BE2C (cell line): ENCODE data around the gene LILRA5.

Source experiments
- DNase-seq: peaks from one replicate; pipeline ENCODE4 v3.0.0-alpha.2; 2020
- H3K27me3 ChIP-seq: fragments of 250-450 bp; sonication (Bioruptor Pico); 2 replicates; pipeline ENCODE4 v1.5.1; 2020; ENCODE audit warnings: mild to moderate bottlenecking
- H3K36me3 ChIP-seq: fragments of 250-450 bp; sonication (Bioruptor Pico); 2 replicates; pipeline ENCODE4 v1.5.1; 2020; ENCODE audit warnings: mild to moderate bottlenecking
- H3K4me1 ChIP-seq: fragments of 250-450 bp; sonication (Bioruptor Pico); 2 replicates; pipeline ENCODE4 v1.5.1; 2020
- H3K4me3 ChIP-seq: 2 replicates; pipeline ENCODE4 v1.5.1; 2011; ENCODE audit warnings: low read depth, low read length
- H3K9me3 ChIP-seq: fragments of 250-450 bp; sonication (Bioruptor Pico); 2 replicates; pipeline ENCODE4 v1.5.1; 2020
- TF ChIP-seq, protein P1 (sequence below): IDR thresholded peaks from 2 replicates; pipeline ENCODE4 v1.5.1; 2012; ENCODE audit warnings: mild to moderate bottlenecking, low read depth, low read length

Gene LILRA5

DNA sequence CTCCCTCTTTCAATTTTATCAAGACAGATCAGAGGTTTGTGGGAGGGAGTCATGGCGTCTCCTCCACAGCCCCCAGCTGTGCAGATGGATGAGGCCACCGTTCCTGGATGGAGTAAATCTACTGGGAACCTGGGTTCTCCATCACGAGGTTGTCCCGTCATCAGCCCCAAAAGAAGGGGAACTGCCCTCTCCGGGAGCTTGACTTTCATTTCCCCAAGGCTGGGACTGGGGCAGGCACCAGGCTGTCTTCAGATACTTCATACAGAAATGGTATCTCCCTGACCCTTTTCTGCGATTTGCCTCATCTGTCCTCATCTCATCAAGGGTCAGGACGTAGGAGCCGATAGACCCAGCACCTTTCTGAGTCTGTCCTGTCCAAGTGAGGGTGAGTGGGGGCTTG, 41.9 kb downstream of the LILRA5 start:
- Histone ChIP-seq H3K9me3 (no peaks in the 10 kb centered on the region), H3K4me3 (no peak overlapping the region), H3K36me3 (no peaks in the 10 kb centered on the region), H3K4me1 (no peaks in the 10 kb centered on the region), H3K27me3 (peaks cover 32% of the 10 kb centered on the region)
- no peak for DNase-seq
- TF ChIP-seq, protein P1, sequence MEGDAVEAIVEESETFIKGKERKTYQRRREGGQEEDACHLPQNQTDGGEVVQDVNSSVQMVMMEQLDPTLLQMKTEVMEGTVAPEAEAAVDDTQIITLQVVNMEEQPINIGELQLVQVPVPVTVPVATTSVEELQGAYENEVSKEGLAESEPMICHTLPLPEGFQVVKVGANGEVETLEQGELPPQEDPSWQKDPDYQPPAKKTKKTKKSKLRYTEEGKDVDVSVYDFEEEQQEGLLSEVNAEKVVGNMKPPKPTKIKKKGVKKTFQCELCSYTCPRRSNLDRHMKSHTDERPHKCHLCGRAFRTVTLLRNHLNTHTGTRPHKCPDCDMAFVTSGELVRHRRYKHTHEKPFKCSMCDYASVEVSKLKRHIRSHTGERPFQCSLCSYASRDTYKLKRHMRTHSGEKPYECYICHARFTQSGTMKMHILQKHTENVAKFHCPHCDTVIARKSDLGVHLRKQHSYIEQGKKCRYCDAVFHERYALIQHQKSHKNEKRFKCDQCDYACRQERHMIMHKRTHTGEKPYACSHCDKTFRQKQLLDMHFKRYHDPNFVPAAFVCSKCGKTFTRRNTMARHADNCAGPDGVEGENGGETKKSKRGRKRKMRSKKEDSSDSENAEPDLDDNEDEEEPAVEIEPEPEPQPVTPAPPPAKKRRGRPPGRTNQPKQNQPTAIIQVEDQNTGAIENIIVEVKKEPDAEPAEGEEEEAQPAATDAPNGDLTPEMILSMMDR = no peak

DNA sequence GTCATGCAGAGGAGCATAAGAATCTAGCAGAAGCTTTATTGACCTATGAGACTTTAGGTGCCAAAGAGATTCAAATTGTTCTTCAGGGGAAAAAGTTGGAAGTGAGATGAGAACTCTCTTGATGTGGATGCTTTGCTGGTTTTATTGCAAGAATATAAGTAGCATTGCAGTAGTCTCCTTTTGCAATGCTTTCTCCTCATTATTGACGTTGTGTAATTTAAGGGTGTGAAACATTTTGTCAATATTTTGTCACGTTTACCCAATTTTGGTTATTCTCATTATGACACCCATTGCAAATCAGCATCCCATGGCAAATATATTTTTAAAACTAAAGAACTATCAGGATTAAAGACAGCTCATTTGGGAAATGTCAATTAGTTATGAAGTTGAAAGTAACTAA, 44.0 kb downstream of the LILRA5 start:
- TF ChIP-seq, protein P1 = no peak
- Histone ChIP-seq H3K9me3 (no peaks in the 10 kb centered on the region), H3K4me3 (no peak overlapping the region), H3K36me3 (no peaks in the 10 kb centered on the region), H3K4me1 (no peaks in the 10 kb centered on the region), H3K27me3 (peaks cover 27% of the 10 kb centered on the region)
- DNase-seq = no peak

DNA sequence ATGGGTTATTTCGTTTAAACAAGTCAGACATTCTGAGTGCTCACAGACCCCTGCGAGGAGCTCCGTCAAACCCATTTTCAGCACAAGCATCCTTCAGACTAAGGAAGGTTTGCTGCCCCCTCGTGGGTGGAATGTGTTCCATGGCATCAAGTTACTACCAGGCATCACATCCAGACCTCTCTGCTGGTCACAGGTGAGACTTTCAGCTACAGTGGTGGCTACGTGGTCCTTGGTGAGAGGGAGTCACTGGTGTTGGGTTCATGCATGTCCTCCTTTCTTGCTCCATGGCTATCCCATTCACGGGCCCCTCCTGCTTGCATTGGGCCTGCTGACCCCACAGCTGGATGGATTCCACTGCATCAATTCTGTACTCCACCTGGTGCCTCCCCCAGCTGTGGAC, 46.8 kb downstream of the LILRA5 start:
- Histone ChIP-seq H3K36me3 (no peaks in the 10 kb centered on the region), H3K27me3 (peaks cover 23% of the 10 kb centered on the region), H3K4me3 (no peak overlapping the region), H3K9me3 (no peaks in the 10 kb centered on the region), H3K4me1 (no peaks in the 10 kb centered on the region)
- peak; percentile 76 for DNase-seq
- TF ChIP-seq, protein P1 = peak; percentile 82

DNA sequence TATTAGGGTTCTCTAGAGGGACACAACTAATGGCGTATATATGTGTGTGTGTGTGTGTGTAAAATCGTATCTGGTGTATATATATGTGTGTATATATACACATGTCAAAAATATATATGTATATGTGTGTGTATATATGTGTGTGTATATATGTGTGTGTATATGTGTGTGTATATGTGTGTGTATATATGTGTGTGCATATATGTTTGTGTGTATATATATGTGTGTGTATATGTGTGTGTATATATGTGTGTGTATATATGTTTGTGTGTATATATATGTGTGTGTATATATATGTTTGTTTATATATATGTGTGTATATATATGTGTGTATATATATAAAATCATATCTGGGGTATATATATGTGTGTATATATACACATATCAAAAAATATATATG, 50.5 kb downstream of the LILRA5 start:
- TF ChIP-seq, protein P1 = no peak
- no peak for DNase-seq
- no peaks in the 10 kb centered on the region for H3K36me3 ChIP-seq
- H3K9me3 ChIP-seq = no peaks in the 10 kb centered on the region
- H3K4me3 ChIP-seq = no peak overlapping the region
- H3K4me1 ChIP-seq = no peaks in the 10 kb centered on the region
- H3K27me3 ChIP-seq = peaks cover 27% of the 10 kb centered on the region

DNA sequence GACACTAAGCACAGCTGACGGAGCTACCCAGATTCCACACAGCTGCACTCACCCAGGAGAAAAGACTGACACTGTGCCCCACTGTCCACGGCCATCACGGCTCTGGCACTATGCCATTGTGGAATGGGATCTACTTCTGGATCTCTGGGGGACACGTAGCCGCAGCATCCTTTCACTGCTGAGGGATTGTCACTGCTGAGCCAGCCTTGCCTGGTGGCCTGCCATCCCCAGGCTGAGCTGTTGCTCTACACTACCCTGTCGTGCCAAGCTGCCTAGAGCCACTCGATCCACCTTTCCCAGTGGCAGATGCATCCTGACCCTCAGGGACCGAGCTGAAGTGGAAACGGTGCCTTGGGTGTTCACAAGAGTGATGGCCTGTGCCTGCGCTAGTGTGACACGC, 50.9 kb downstream of the LILRA5 start:
- no peaks in the 10 kb centered on the region for H3K36me3 ChIP-seq
- DNase-seq = no peak
- TF ChIP-seq, protein P1 = no peak
- H3K4me1 ChIP-seq = no peaks in the 10 kb centered on the region
- no peaks in the 10 kb centered on the region for H3K9me3 ChIP-seq
- H3K4me3 ChIP-seq = no peak overlapping the region
- peaks cover 31% of the 10 kb centered on the region for H3K27me3 ChIP-seq

DNA sequence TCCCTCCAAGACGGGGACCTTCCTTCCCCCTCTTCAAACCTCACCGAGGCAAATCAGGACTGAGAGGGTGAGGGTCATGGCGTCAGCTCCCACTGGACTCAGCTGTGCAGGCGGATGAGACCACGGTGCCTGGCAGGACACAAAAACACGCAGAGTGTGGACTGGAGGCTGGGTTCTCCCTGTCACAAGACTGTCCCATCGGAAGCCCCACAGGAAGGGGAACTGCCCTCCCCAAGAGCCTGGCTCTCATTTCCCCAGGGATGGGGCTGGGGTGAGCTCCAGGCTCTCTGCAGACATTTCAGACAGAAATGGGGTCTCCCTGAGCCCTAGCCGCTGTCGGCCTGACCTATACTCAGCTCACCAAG, 55.9 kb downstream of the LILRA5 start, which contains the start of gene LILRB5:
LILRB5 (minus strand) TSS at position 158 of the 365 bp plus-strand sequence; CDS start at position 78, 80 bp downstream.
- Histone ChIP-seq H3K4me1 (no peaks in the 10 kb centered on the region), H3K36me3 (no peaks in the 10 kb centered on the region), H3K9me3 (no peaks in the 10 kb centered on the region), H3K4me3 (no peak within 1 kb of the TSS), H3K27me3 (peaks cover 78% of the 10 kb centered on the region)
- TF ChIP-seq, protein P1 = no peak
- no peak for DNase-seq
